ENCODE measurements around the gene DCAF12. TPM values are rescaled to one million over a fixed set of nuclear protein-coding genes. Genes with fewer than 3 reads are reported as not detected.

Gene DCAF12
- total RNA-seq, 2 experiments from 2014 or later: 35.8 to 41.6 TPM

- no peaks in the 10 kb centered on the region for H3K27me3 Mint-ChIP-seq
- H3K9me3 Mint-ChIP-seq: no peaks in the 10 kb centered on the region
- ATAC-seq (ENCODE audit: low read depth) (no peak), DNase-seq (no peak)
- no peak overlapping the region for H3K27ac Mint-ChIP-seq
- H3K4me3 Mint-ChIP-seq: no peak overlapping the region
- no peaks in the 10 kb centered on the region for H3K36me3 Mint-ChIP-seq
- peaks cover 1% of the 10 kb centered on the region for H3K4me1 Mint-ChIP-seq
- POLR2A ChIA-PET: no interaction called here
Measured at GRCh38 chr9:34072868-34073590, 53.5 kb downstream of the DCAF12 start.

GRCh38 chr9:34072410-34072809 is 54.1 kb downstream of the DCAF12 start:
- H3K27me3 Mint-ChIP-seq: no peaks in the 10 kb centered on the region
- no peaks in the 10 kb centered on the region for H3K9me3 Mint-ChIP-seq
- no peaks in the 10 kb centered on the region for H3K36me3 Mint-ChIP-seq
- DNase-seq: no peak
- H3K27ac Mint-ChIP-seq: no peak overlapping the region
- H3K4me1 Mint-ChIP-seq: peaks cover 1% of the 10 kb centered on the region
- ATAC-seq (ENCODE audit: low read depth): no peak
- POLR2A ChIA-PET: no interaction called here
- no peak overlapping the region for H3K4me3 Mint-ChIP-seq

GRCh38 chr9:34070606-34071324 is 55.7 kb downstream of the DCAF12 start:
- no peaks in the 10 kb centered on the region for H3K9me3 Mint-ChIP-seq
- DNase-seq (no peak), ATAC-seq (ENCODE audit: low read depth) (no peak)
- H3K27me3 Mint-ChIP-seq: no peaks in the 10 kb centered on the region
- POLR2A ChIA-PET: interaction anchor here (0.5 kb wide), 1 partner anchor 11 kb away, joined by 3 read pairs; no protein-coding TSS in a partner anchor
- no peak overlapping the region for H3K4me3 Mint-ChIP-seq
- no peaks in the 10 kb centered on the region for H3K36me3 Mint-ChIP-seq
- no peak overlapping the region for H3K27ac Mint-ChIP-seq
- peaks cover 1% of the 10 kb centered on the region for H3K4me1 Mint-ChIP-seq

- Mint-ChIP-seq H3K27me3 (no peaks in the 10 kb centered on the region), H3K4me1 (peaks cover 1% of the 10 kb centered on the region), H3K27ac (no peak overlapping the region), H3K9me3 (no peaks in the 10 kb centered on the region), H3K36me3 (no peaks in the 10 kb centered on the region), H3K4me3 (no peak overlapping the region)
- DNase-seq (no peak), ATAC-seq (ENCODE audit: low read depth) (no peak)
- POLR2A ChIA-PET: interaction anchor here (0.6 kb wide), 1 partner anchor 20 kb away, joined by 3 read pairs; no protein-coding TSS in a partner anchor
Measured at GRCh38 chr9:34069831-34070230, 56.7 kb downstream of the DCAF12 start.

GRCh38 chr9:34065541-34065940 is 61.0 kb downstream of the DCAF12 start:
- Mint-ChIP-seq H3K27ac (no peak overlapping the region), H3K27me3 (no peaks in the 10 kb centered on the region), H3K4me3 (no peak overlapping the region), H3K36me3 (no peaks in the 10 kb centered on the region), H3K4me1 (no peaks in the 10 kb centered on the region), H3K9me3 (no peaks in the 10 kb centered on the region)
- DNase-seq: no peak
- no peak for ATAC-seq (ENCODE audit: low read depth)
- POLR2A ChIA-PET: no interaction called here

GRCh38 chr9:34059954-34060353 is 66.5 kb downstream of the DCAF12 start:
- POLR2A ChIA-PET: no interaction called here
- Mint-ChIP-seq H3K9me3 (no peaks in the 10 kb centered on the region), H3K36me3 (no peaks in the 10 kb centered on the region), H3K4me1 (no peaks in the 10 kb centered on the region), H3K4me3 (no peak overlapping the region), H3K27me3 (peaks cover 13% of the 10 kb centered on the region), H3K27ac (no peak overlapping the region)
- no peak for ATAC-seq (ENCODE audit: low read depth)
- no peak for DNase-seq

- POLR2A ChIA-PET: no interaction called here
- ATAC-seq (ENCODE audit: low read depth): no peak
- Mint-ChIP-seq H3K27me3 (peaks cover 13% of the 10 kb centered on the region), H3K4me3 (no peak overlapping the region), H3K36me3 (no peaks in the 10 kb centered on the region), H3K27ac (no peak overlapping the region), H3K9me3 (no peaks in the 10 kb centered on the region), H3K4me1 (no peaks in the 10 kb centered on the region)
- DNase-seq: no peak
Measured at GRCh38 chr9:34059281-34059680, 67.2 kb downstream of the DCAF12 start.

GRCh38 chr9:34049630-34050384 is 76.7 kb downstream of the DCAF12 start:
- Mint-ChIP-seq H3K36me3 (peaks cover 2% of the 10 kb centered on the region), H3K4me1 (peaks cover 36% of the 10 kb centered on the region), H3K9me3 (no peaks in the 10 kb centered on the region), H3K27ac (peak overlapping the region; percentile 98), H3K27me3 (no peaks in the 10 kb centered on the region), H3K4me3 (peak overlapping the region; percentile 90)
- POLR2A ChIA-PET: interaction anchor here (0.6 to 1.6 kb wide), 7 partner anchors 20 to 760 kb away, joined by 3 to 6 read pairs (median 3); partner anchors contain the start of genes NFX1, NOL6 and UBAP1
- no peak for DNase-seq
- no peak for ATAC-seq (ENCODE audit: low read depth)

- H3K27me3 Mint-ChIP-seq: no peaks in the 10 kb centered on the region
- peaks cover 36% of the 10 kb centered on the region for H3K4me1 Mint-ChIP-seq
- peak within 1 kb of the TSS; percentile 98 for H3K27ac Mint-ChIP-seq
- peak; percentile 85 for ATAC-seq (ENCODE audit: low read depth)
- POLR2A ChIA-PET: interaction anchor here (0.8 to 2.0 kb wide), 11 partner anchors 23 to 759 kb away, joined by 3 to 7 read pairs (median 3); partner anchors contain the start of genes NFX1, NOL6 and UBAP1
- peak within 1 kb of the TSS; percentile 90 for H3K4me3 Mint-ChIP-seq
- H3K36me3 Mint-ChIP-seq: peaks cover 2% of the 10 kb centered on the region
- peak; percentile 98 for DNase-seq
- H3K9me3 Mint-ChIP-seq: no peaks in the 10 kb centered on the region
Measured at GRCh38 chr9:34048727-34049629, 77.5 kb downstream of the DCAF12 start, which contains the start of gene UBAP2. TSS of gene UBAP2 (minus strand) at chr9:34048887. CDS start at chr9:34017148, 31,739 bp downstream.

GRCh38 chr9:34047864-34048726 is 78.4 kb downstream of the DCAF12 start:
- ATAC-seq (ENCODE audit: low read depth) (peak; percentile 25), DNase-seq (no peak)
- Mint-ChIP-seq H3K27ac (peak overlapping the region; percentile 98), H3K27me3 (no peaks in the 10 kb centered on the region), H3K36me3 (peaks cover 2% of the 10 kb centered on the region), H3K9me3 (no peaks in the 10 kb centered on the region), H3K4me1 (peaks cover 34% of the 10 kb centered on the region), H3K4me3 (peak overlapping the region; percentile 90)
- POLR2A ChIA-PET: interaction anchor here (0.6 to 2.0 kb wide), 11 partner anchors 23 to 574 kb away, joined by 3 to 7 read pairs (median 3); partner anchors contain the start of genes NOL6 and UBAP1

GRCh38 chr9:34046784-34047379 is 79.6 kb downstream of the DCAF12 start:
- Mint-ChIP-seq H3K36me3 (peaks cover 2% of the 10 kb centered on the region), H3K4me3 (peak overlapping the region; percentile 90)
- POLR2A ChIA-PET: interaction anchor here (2.0 kb wide), 1 partner anchor 281 kb away, joined by 7 read pairs; no protein-coding TSS in a partner anchor

More at GRCh38 chr9:34046784-34047379, 79.6 kb downstream of the DCAF12 start:
- no peak for ATAC-seq (ENCODE audit: low read depth)
- no peaks in the 10 kb centered on the region for H3K9me3 Mint-ChIP-seq
- no peak for DNase-seq
- peak overlapping the region; percentile 6 for H3K27ac Mint-ChIP-seq
- H3K27me3 Mint-ChIP-seq: no peaks in the 10 kb centered on the region
- peaks cover 27% of the 10 kb centered on the region for H3K4me1 Mint-ChIP-seq

Measured in activated naive CD8-positive, alpha-beta T cell treated with anti-CD3 and anti-CD28 coated beads, Interleukin-2, amount 10 ng/mL, durations not matched to agents 7 days and 5 days (primary cell).